Endodermal cell (in vitro differentiated cells): ENCODE data around the gene EFCAB11. TPM values are rescaled to one million over a fixed set of nuclear protein-coding genes. Genes with fewer than 3 reads are reported as not detected.
A peak's percentile ranks its signal among the peaks of the same experiment; 100 is the strongest.

ENCODE experiments used
- DNase-seq: peaks from one replicate; pipeline ENCODE4 v3.0.0-alpha.2; 2017
- H3K27ac ChIP-seq: 2 replicates; pipeline ENCODE4 v1.5.1; 2013; ENCODE audit warnings: mild to moderate bottlenecking, low read depth, low read length, moderate library complexity
- H3K27me3 ChIP-seq: 2 replicates; pipeline ENCODE4 v1.6.1; 2013; ENCODE audit warnings: mild to moderate bottlenecking, low read length, moderate library complexity; ENCODE audit not compliant: insufficient read depth, control insufficient read depth, poor library complexity, severe bottlenecking
- H3K36me3 ChIP-seq: 2 replicates; pipeline ENCODE4 v1.7.0; 2013; ENCODE audit warnings: mild to moderate bottlenecking, low read length, moderate library complexity; ENCODE audit not compliant: control insufficient read depth, insufficient read depth
- H3K4me1 ChIP-seq: one replicate; pipeline ENCODE4 v1.7.0; 2013; ENCODE audit warnings: low read length; ENCODE audit not compliant: control insufficient read depth, insufficient read depth
- H3K4me3 ChIP-seq: 2 replicates; pipeline ENCODE4 v1.5.1; 2013; ENCODE audit warnings: mild to moderate bottlenecking, low read length, moderate library complexity
- H3K9ac ChIP-seq: 2 replicates; pipeline ENCODE4 v1.6.1; 2013; ENCODE audit warnings: mild to moderate bottlenecking, low read length, moderate library complexity; ENCODE audit not compliant: poor library complexity, severe bottlenecking; ENCODE audit errors: extremely low read depth
- H3K9me3 ChIP-seq: 2 replicates; pipeline ENCODE4 v1.6.1; 2013; ENCODE audit warnings: mild to moderate bottlenecking, low read length, moderate library complexity; ENCODE audit not compliant: control insufficient read depth
- H3K27ac Mint-ChIP-seq: 2 replicates; pipeline ENCODE4 v1.8.0; 2020; ENCODE audit warnings: mixed read lengths
- H3K27me3 Mint-ChIP-seq: 2 replicates; pipeline ENCODE4 v1.8.0; 2021; ENCODE audit warnings: mild to moderate bottlenecking, mixed read lengths; ENCODE audit not compliant: insufficient read depth
- H3K36me3 Mint-ChIP-seq: 2 replicates; pipeline ENCODE4 v1.8.0; 2020; ENCODE audit warnings: low read depth, mixed read lengths
- H3K4me1 Mint-ChIP-seq: 2 replicates; pipeline ENCODE4 v1.8.0; 2020; ENCODE audit warnings: mixed read lengths
- H3K4me3 Mint-ChIP-seq: 2 replicates; pipeline ENCODE4 v1.8.0; 2020; ENCODE audit warnings: mild to moderate bottlenecking, moderate library complexity, mixed read lengths
- H3K9me3 Mint-ChIP-seq: 2 replicates; pipeline ENCODE4 v1.8.0; 2020; ENCODE audit warnings: mild to moderate bottlenecking, mixed read lengths
- CTCF ChIP-seq: fragments of 200-600 bp; sonication (generic); conservative IDR thresholded peaks from 2 replicates; pipeline ENCODE4 v1.5.0; 2021; ENCODE audit warnings: antibody characterized with exemption, mild to moderate bottlenecking
- WGBS, 2 experiments: methylation state at CpG; one replicate each; pipeline versions ENCODE4 v1.1.5 to v1.1.7; 2013; ENCODE audit warnings: missing lambda C conversion rate in 2 of 2, mixed read lengths in 1 of 2; ENCODE audit not compliant: insufficient coverage in 1 of 2, insufficient read length in 1 of 2; 5-methylcytosine and 5-hydroxymethylcytosine counted together
- total RNA-seq, 2 donors: library from RNA; stranded (reverse); fragmentation: NEBNext Ultra II Directional in 1 of 2; extraction: Animal tissue kit (Norgen Biotek cat#: 25700) in 1 of 2; gene quantifications; 2 replicates in 1 of 2; 3 replicates in 1 of 2; pipeline ENCODE4 v1.2.1, GENCODE V29; 2021

The EFCAB11 gene
- total RNA-seq, 2 donors from 2014 or later: 23.8 to 47.6 TPM

- Histone ChIP-seq H3K27me3 (no peaks in the 10 kb centered on the region), H3K4me3 (no peak overlapping the region), H3K36me3 (no peaks in the 10 kb centered on the region), H3K4me1 (no peaks in the 10 kb centered on the region), H3K9ac (no peak overlapping the region), H3K27ac (peak overlapping the region; percentile 97), H3K9me3 (no peaks in the 10 kb centered on the region)
- TF ChIP-seq CTCF: no peak
- no peak overlapping the region for H3K27ac Mint-ChIP-seq
- peaks cover 4% of the 10 kb centered on the region for H3K9me3 Mint-ChIP-seq
- peaks cover 24% of the 10 kb centered on the region for H3K4me1 Mint-ChIP-seq
- 87% methylated on average over 4 of the region's 5 CpGs; no CpG with 5 or more reads in 1 of the 2 experiments for WGBS, 2 experiments
- no peaks in the 10 kb centered on the region for H3K27me3 Mint-ChIP-seq
- H3K4me3 Mint-ChIP-seq: no peak overlapping the region
- peaks cover 3% of the 10 kb centered on the region for H3K36me3 Mint-ChIP-seq
- DNase-seq: no peak
Measured at GRCh38 chr14:89910691-89911009, 43.9 kb downstream of the EFCAB11 start.

GRCh38 chr14:89909586-89909985, 44.9 kb downstream of the EFCAB11 start:
- Mint-ChIP-seq H3K4me1 (peaks cover 24% of the 10 kb centered on the region), H3K27me3 (no peaks in the 10 kb centered on the region), H3K27ac (no peak overlapping the region), H3K4me3 (no peak overlapping the region), H3K9me3 (peaks cover 4% of the 10 kb centered on the region), H3K36me3 (peaks cover 3% of the 10 kb centered on the region)
- H3K27ac ChIP-seq: no peak overlapping the region
- no peaks in the 10 kb centered on the region for H3K4me1 ChIP-seq
- H3K36me3 ChIP-seq: no peaks in the 10 kb centered on the region
- no peak for TF ChIP-seq CTCF
- no peak overlapping the region for H3K4me3 ChIP-seq
- H3K27me3 ChIP-seq: no peaks in the 10 kb centered on the region
- 94 to 98% methylated on average over 7 to 9 of the region's 9 CpGs for WGBS, 2 experiments
- DNase-seq: no peak
- H3K9ac ChIP-seq: no peak overlapping the region
- H3K9me3 ChIP-seq: no peaks in the 10 kb centered on the region

GRCh38 chr14:89908712-89909450, 45.6 kb downstream of the EFCAB11 start:
- Mint-ChIP-seq H3K36me3 (peaks cover 3% of the 10 kb centered on the region), H3K4me1 (peaks cover 24% of the 10 kb centered on the region), H3K27ac (no peak overlapping the region), H3K9me3 (peaks cover 4% of the 10 kb centered on the region), H3K4me3 (no peak overlapping the region), H3K27me3 (no peaks in the 10 kb centered on the region)
- no peaks in the 10 kb centered on the region for H3K4me1 ChIP-seq
- H3K27me3 ChIP-seq: no peaks in the 10 kb centered on the region
- H3K9me3 ChIP-seq: no peaks in the 10 kb centered on the region
- no peak for TF ChIP-seq CTCF
- H3K27ac ChIP-seq: no peak overlapping the region
- no peak overlapping the region for H3K9ac ChIP-seq
- H3K4me3 ChIP-seq: no peak overlapping the region
- no peaks in the 10 kb centered on the region for H3K36me3 ChIP-seq
- 81 to 90% methylated on average over 7 to 9 of the region's 9 CpGs for WGBS, 2 experiments
- no peak for DNase-seq
